Measurements from ENCODE around the gene IGLL5. TPM values are rescaled to one million over a fixed set of nuclear protein-coding genes. Genes with fewer than 3 reads are reported as not detected.
"Not testable (repeated sequence)": the region's sequence is repeated elsewhere in the genome, so short reads cannot be mapped to it uniquely, and the experiment has no call there.

IGLL5 gene
- total RNA-seq, 1 donor from 2014 or later, result not detected

DNA sequence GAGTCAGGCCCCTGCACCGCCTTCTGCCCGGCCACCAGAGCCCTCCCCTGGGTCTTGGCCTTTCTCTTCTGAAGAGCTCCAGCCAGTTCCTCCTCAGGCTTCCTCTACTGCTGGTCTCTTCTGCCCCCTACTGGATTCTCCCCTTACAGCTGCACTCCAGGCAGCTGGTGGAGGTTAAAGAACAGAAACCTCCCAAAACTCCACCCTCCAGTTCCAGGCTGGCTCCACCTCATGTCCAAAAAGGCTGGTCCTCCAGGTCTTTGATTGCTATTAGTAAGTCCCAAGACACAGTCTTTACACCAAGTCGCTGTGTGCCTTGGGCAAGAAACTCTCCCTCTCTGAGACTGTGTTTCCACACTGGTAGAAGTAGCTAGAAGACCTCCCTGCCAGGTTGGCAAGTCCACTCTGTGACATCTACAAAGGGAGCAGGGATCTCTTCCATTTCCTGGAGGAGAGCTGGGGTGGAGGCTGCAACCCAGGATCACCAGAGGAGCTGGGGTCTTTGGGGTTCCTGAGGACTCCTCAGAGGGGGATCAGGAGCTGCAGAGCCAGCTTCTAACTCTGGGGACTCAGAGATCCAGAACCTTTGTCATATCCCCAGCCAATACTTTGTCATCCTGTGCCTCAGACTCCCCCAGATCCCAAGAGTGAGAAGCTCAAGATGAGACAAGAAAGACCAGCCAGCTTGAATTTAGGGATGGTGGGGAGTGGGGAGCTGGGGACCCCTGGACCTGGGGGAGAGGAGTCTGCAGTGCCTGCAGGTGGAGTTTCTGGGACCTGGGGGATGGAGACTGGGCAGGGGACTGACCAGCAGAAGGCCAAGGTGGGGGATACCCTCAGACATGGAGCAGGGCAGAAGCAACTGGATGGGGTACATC is 3.4 kb upstream of the IGLL5 start:
- intact Hi-C loops (cut with micrococcal nuclease), result loop anchor here (1.0 to 2.0 kb wide), 8 partner anchors 35 to 174 kb away; no protein-coding TSS in a partner anchor

GRCh38 chr22:22884888-22885840 is 2.5 kb upstream of the IGLL5 start:
- intact Hi-C loops (cut with micrococcal nuclease), result loop anchor here (1.0 to 2.0 kb wide), 8 partner anchors 36 to 175 kb away; no protein-coding TSS in a partner anchor

DNA sequence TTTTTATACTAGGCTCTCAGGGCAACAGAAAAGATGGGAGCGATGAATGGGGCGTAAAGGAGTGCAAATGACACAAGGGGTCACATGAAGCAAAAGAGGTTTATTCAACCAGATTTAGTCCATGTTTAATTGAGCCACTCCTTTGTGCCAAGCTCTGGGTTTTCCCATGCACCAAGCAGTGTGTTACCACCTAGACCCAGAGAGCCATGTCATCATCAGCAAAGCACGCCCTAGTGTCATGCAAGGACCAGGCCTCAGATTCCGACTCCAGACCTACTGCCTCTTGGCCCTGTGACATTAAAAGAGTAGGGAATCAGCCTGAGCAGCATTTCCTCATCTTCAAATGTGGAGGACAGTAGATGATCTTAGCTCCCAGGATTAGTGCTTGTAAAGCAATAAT is 1.1 kb upstream of the IGLL5 start:
- intact Hi-C loops (cut with micrococcal nuclease), result no loop called here

GRCh38 chr22:22888571-22889353 is 1.1 kb downstream of the IGLL5 start:
- intact Hi-C loops (cut with micrococcal nuclease), result no loop called here

- intact Hi-C loops (cut with micrococcal nuclease), result no loop called here
These were observed 2.5 kb downstream of the IGLL5 start for GRCh38 chr22:22890085-22890484.

DNA sequence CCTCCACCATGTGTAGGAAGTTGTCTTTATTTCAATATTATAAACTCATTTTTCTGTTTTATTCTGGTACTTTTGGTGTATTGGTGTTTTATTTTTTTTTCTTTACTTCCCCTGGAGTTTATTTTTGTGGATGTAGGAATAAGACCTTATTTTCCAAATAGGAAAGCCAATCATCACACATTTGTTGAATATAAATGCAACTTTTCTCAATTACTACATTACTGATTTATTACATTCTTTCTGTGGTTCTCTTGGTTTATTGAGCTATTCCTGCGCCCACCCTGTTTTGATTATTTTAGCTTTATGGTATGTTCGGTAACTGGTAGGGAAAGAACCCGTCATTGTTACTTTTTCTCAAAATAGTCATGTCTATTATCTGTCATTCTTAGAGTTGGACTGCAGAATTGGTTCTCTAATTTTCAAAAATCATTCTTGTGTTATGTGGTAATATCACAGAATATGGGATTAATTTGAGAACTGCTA is 3.6 kb downstream of the IGLL5 start:
- intact Hi-C loops (cut with micrococcal nuclease), result no loop called here

GRCh38 chr22:22892096-22893052 is 4.8 kb downstream of the IGLL5 start:
- intact Hi-C loops (cut with micrococcal nuclease), result no loop called here

DNA sequence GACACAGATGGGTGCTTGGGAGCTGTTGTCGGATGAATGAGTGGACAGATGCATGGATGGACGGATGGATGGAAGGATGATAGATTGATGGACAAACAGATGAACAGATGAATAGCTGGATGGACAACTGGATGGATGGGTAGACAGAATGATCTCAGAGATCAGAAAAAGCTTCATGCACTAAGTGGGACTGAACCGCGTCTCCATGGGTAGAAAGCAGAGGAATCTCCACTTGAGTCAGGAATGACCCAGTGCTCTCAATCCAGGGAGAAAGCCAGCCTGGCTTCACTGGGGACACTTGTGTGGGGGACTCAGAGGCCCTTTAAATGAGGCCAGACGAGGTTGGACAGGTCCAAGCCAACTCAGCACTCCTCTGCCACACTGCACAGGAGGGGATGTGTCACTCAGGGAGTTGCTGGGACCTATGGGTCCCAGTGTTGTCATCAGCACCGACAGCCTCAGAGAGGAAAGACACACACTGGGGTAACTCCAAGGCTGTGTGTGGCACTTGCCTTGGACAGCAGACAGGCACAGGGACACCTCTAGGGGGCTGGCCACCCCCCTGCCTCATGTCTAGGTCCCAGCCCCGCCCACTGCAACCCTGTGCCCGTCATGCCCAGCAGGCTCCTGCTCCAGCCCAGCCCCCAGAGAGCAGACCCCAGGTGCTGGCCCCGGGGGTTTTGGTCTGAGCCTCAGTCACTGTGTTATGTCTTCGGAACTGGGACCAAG is 5.6 kb downstream of the IGLL5 start:
- intact Hi-C loops (cut with micrococcal nuclease), result no loop called here

GRCh38 chr22:22893891-22894739 is 6.5 kb downstream of the IGLL5 start:
- intact Hi-C loops (cut with micrococcal nuclease), result no loop called here

- intact Hi-C loops (cut with micrococcal nuclease), result no loop called here
These were observed 7.4 kb downstream of the IGLL5 start for GRCh38 chr22:22894740-22895731.

DNA sequence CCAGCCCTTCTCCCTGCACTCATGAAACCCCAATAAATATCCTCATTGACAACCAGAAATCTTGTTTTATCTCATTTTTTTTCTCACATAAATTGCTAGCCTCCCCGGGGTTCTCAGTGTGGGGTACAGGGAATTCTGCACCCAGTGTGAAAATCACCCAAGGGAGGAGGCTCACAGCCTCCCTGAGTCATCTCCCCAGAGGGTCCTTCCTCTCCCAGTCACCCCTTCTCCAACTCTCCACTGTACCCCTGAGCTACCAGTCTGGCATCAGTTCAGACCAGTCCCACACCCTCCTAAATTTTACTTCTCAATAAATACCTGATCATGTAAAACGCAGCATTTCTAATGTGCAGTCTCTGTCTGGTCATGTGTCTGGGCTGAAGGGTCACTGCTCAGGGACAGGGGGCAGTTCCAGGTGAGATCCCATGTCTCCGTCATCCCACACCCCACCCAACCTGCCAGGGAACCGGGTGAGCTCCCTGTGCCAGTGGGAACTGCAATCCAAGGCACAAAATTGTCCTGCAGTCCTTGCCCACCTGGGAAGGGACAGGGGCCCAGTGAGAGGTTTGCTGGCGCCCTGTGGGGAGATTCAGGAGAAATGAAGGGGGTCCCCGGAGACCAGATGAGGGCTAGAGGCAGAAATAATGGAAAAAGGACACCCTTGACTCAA is 8.3 kb downstream of the IGLL5 start:
- intact Hi-C loops (cut with micrococcal nuclease), result no loop called here

DNA sequence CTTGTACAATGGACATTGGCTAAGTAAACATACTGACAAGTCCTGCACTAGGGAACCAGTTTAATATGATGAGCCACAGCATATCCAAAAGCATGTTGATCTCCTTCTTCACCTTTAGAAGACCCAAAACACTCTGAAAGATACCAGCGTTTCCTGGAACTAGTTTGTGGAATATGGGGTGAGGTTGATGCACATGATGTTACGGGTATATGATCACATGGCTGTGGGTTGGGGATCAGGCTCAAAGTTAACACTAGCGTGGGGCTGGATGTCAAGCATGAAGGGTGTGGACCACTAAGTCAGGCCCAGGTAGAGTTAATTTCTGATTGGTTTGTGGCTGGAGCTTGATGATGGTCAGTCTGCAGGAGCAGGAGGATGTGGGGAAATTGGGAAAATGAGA is 9.0 kb downstream of the IGLL5 start:
- intact Hi-C loops (cut with micrococcal nuclease), result no loop called here

GRCh38 chr22:22897091-22897490 is 9.5 kb downstream of the IGLL5 start:
- intact Hi-C loops (cut with micrococcal nuclease), result no loop called here

DNA sequence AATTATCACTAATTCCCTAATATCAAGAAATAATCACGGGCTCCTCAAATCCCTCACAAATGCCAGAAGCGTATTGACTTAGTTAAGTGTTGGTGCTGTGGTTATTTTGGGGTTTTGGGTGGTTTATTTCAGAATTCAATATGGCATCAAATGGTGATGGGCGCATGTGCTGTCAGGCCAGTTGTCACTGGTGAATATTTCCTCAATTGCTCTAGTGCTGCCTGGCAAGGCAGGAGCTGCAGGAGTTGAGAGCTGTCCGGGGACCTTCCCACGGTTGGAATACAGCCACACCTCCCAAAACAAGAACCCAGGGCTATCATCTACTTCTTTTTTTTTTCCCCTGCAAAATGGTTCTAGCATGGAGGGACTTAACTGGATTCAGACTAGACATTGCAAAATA is 10.3 kb downstream of the IGLL5 start:
- intact Hi-C loops (cut with micrococcal nuclease), result no loop called here

DNA sequence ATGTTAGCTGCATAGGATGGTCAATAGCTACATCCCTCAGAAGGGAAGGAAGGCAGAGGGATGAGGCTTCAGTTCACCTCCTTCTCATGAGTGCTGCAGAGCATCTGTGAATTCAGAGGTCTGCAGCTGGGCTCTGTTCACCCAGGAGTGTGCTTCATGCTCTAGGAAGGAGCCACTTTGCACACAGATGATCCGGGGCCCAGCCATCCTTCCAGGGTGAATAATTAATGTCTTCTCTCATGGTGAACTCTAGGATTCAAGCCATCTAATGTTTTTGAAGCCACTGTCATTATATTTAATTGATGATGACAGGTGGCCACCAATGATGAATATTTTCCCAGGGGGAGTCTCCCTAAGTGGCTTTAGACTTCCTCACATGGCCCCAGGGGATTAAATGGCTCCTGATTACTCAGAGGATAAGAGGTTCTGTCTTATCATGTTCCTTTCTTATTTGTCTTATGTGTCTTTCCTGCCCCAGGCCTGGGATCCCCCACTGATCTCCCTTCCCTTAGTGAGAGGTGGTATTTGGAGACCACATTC is 10.9 kb downstream of the IGLL5 start:
- intact Hi-C loops (cut with micrococcal nuclease), result not testable (repeated sequence)
